ENCODE measurements around the gene GFPT1.

DNA sequence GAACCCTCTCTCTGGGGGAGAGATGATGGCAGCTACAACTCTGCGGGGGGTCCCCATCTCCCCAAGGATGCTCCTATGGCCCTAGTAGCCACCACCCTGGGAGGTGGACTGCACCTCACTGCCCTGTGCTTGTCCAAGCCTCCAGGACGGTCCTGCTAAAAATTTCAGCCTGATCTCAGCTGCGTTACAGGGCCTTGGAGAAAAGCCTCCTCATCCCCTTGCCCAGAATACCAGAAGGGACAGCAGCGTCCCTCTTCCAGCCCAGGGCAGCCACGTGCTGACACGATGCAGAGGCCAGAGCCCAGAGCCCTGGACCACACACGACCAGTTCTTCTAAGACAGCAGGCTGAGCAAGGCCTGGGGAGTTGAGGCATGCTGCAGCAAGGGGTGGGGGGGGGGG lies 81.9 kb downstream of the GFPT1 start:
- TF ChIP-seq, protein P1, sequence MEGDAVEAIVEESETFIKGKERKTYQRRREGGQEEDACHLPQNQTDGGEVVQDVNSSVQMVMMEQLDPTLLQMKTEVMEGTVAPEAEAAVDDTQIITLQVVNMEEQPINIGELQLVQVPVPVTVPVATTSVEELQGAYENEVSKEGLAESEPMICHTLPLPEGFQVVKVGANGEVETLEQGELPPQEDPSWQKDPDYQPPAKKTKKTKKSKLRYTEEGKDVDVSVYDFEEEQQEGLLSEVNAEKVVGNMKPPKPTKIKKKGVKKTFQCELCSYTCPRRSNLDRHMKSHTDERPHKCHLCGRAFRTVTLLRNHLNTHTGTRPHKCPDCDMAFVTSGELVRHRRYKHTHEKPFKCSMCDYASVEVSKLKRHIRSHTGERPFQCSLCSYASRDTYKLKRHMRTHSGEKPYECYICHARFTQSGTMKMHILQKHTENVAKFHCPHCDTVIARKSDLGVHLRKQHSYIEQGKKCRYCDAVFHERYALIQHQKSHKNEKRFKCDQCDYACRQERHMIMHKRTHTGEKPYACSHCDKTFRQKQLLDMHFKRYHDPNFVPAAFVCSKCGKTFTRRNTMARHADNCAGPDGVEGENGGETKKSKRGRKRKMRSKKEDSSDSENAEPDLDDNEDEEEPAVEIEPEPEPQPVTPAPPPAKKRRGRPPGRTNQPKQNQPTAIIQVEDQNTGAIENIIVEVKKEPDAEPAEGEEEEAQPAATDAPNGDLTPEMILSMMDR (IDR thresholded peaks at IDR 0.05): no peak
- TF ChIP-seq POLR2A (IDR thresholded peaks at IDR 0.05): no peak

Measured in body of pancreas (tissue), 4 donors.